ENCODE measurements around the gene CCR4. TPM values are rescaled to one million over a fixed set of nuclear protein-coding genes. Genes with fewer than 3 reads are reported as not detected.
"Not testable (repeated sequence)": the region's sequence is repeated elsewhere in the genome, so short reads cannot be mapped to it uniquely, and the experiment has no call there.

The CCR4 gene
- total RNA-seq: under 1 TPM in 1 of 2 donors, not detected in 1; 0.11 TPM
- polyA plus RNA-seq (2013, experiment 1 of 2): not detected
- 0.08 TPM for polyA plus RNA-seq (2013, experiment 2 of 2)
- long read RNA-seq, experiment 1: 0 reads
- long read RNA-seq, experiment 2: 0 reads
- long read RNA-seq, experiment 3: 0 reads
- long read RNA-seq, experiment 4: 0 reads

- H3K36me3 ChIP-seq (ENCODE audit: control insufficient read depth, insufficient read depth, low read length): no peaks in the 10 kb centered on the region
- Mint-ChIP-seq H3K27ac (no peak within 1 kb of the TSS), H3K27me3 (ENCODE audit: insufficient read depth) (no peaks in the 10 kb centered on the region), H3K4me1 (no peaks in the 10 kb centered on the region), H3K36me3 (ENCODE audit: low read depth) (no peaks in the 10 kb centered on the region), H3K4me3 (no peak within 1 kb of the TSS), H3K9me3 (no peaks in the 10 kb centered on the region)
- H3K27me3 ChIP-seq (ENCODE audit: control insufficient read depth, insufficient read depth, low read length, poor library complexity, severe bottlenecking): no peaks in the 10 kb centered on the region
- H3K27ac ChIP-seq (ENCODE audit: low read depth, low read length): no peak within 1 kb of the TSS
- no peak within 1 kb of the TSS for H3K9ac ChIP-seq (ENCODE audit: extremely low read depth, low read length, poor library complexity, severe bottlenecking)
- no peak for DNase-seq
- no peaks in the 10 kb centered on the region for H3K4me1 ChIP-seq (ENCODE audit: control insufficient read depth, insufficient read depth, low read length)
- WGBS, 2 experiments (ENCODE audit: insufficient coverage in 1 of 2, insufficient read length in 1 of 2): 91 to 95% methylated on average over 8 to 9 of the region's 9 CpGs
- H3K4me3 ChIP-seq (ENCODE audit: low read length): no peak within 1 kb of the TSS
- no peaks in the 10 kb centered on the region for H3K9me3 ChIP-seq (ENCODE audit: control insufficient read depth, low read length)
- no peak for TF ChIP-seq CTCF (conservative IDR thresholded peaks at IDR 0.05)
Observed at GRCh38 chr3:32951410-32951811, at the start of gene CCR4. CCR4 (plus strand) TSS chr3:32951644; CDS start chr3:32953423, 1,779 bp downstream.

GRCh38 chr3:32902887-32903371 lies 48.5 kb upstream of the CCR4 start:
- not testable (repeated sequence) for H3K4me1 ChIP-seq (ENCODE audit: control insufficient read depth, insufficient read depth, low read length); H3K9me3 Mint-ChIP-seq; H3K4me1 Mint-ChIP-seq; H3K4me3 ChIP-seq (ENCODE audit: low read length); H3K27me3 Mint-ChIP-seq (ENCODE audit: insufficient read depth); H3K27me3 ChIP-seq (ENCODE audit: control insufficient read depth, insufficient read depth, low read length, poor library complexity, severe bottlenecking); H3K9ac ChIP-seq (ENCODE audit: extremely low read depth, low read length, poor library complexity, severe bottlenecking); H3K27ac Mint-ChIP-seq; H3K9me3 ChIP-seq (ENCODE audit: control insufficient read depth, low read length); H3K27ac ChIP-seq (ENCODE audit: low read depth, low read length)
- WGBS, 2 experiments (ENCODE audit: insufficient coverage in 1 of 2, insufficient read length in 1 of 2): 88 to 93% methylated on average over 8 to 31 of the region's 31 CpGs
- peak; percentile 81 for TF ChIP-seq CTCF (conservative IDR thresholded peaks at IDR 0.05)
- peak overlapping the region; percentile 55 for H3K4me3 Mint-ChIP-seq
- DNase-seq: peak; percentile 94
- peaks cover 23% of the 10 kb centered on the region for H3K36me3 Mint-ChIP-seq (ENCODE audit: low read depth)
- H3K36me3 ChIP-seq (ENCODE audit: control insufficient read depth, insufficient read depth, low read length): peaks cover 26% of the 10 kb centered on the region

GRCh38 chr3:32903953-32904352 lies 47.5 kb upstream of the CCR4 start:
- Histone ChIP-seq H3K36me3 (ENCODE audit: control insufficient read depth, insufficient read depth, low read length) (peaks cover 22% of the 10 kb centered on the region), H3K27me3 (ENCODE audit: control insufficient read depth, insufficient read depth, low read length, poor library complexity, severe bottlenecking) (no peaks in the 10 kb centered on the region), H3K27ac (ENCODE audit: low read depth, low read length) (no peak overlapping the region), H3K4me1 (ENCODE audit: control insufficient read depth, insufficient read depth, low read length) (no peaks in the 10 kb centered on the region), H3K4me3 (ENCODE audit: low read length) (no peak overlapping the region), H3K9ac (ENCODE audit: extremely low read depth, low read length, poor library complexity, severe bottlenecking) (no peak overlapping the region), H3K9me3 (ENCODE audit: control insufficient read depth, low read length) (peaks cover 3% of the 10 kb centered on the region)
- no peak for DNase-seq
- H3K27ac Mint-ChIP-seq: no peak overlapping the region
- peaks cover 8% of the 10 kb centered on the region for H3K9me3 Mint-ChIP-seq
- H3K4me3 Mint-ChIP-seq: no peak overlapping the region
- H3K27me3 Mint-ChIP-seq (ENCODE audit: insufficient read depth): no peaks in the 10 kb centered on the region
- WGBS, 2 experiments (ENCODE audit: insufficient coverage in 1 of 2, insufficient read length in 1 of 2): 93 to 95% methylated on average over 6 to 10 of the region's 10 CpGs
- no peak for TF ChIP-seq CTCF (conservative IDR thresholded peaks at IDR 0.05)
- no peaks in the 10 kb centered on the region for H3K4me1 Mint-ChIP-seq
- peaks cover 15% of the 10 kb centered on the region for H3K36me3 Mint-ChIP-seq (ENCODE audit: low read depth)

Measured in endodermal cell (in vitro differentiated cells).